PC-9 (cell line): ENCODE results near the gene ARID5A. TPM values are rescaled to one million over a fixed set of nuclear protein-coding genes. Genes with fewer than 3 reads are reported as not detected.
A peak's percentile ranks its signal among the peaks of the same experiment; 100 is the strongest.
"Not testable (repeated sequence)": the region's sequence is repeated elsewhere in the genome, so short reads cannot be mapped to it uniquely, and the experiment has no call there.

Source experiments
- BruUV-seq: library from RNA; stranded (reverse); fragments of 400-500 nt; replicated peaks from 2 replicates; lab custom pipeline; 2021; lab: Mats Ljungman, UMichigan
- CTCF ChIA-PET: fragments of 300-600 bp; sonication (Branson Sonifier 250); formaldehyde crosslinking; loops from one replicate; lab custom pipeline; 2022; ENCODE audit warnings: antibody characterized with exemption; lab: Charles Lee
- POLR2A ChIA-PET: fragments of 300-600 bp; sonication (Branson Sonifier 250); formaldehyde crosslinking; loops from one replicate; lab custom pipeline; 2022; ENCODE audit warnings: antibody characterized with exemption; ENCODE audit not compliant: unreplicated experiment; lab: Charles Lee
- DNase-seq, 2 experiments: peaks; one replicate each; pipeline versions ENCODE4 v3.0.0 to v3.0.0-alpha.2; 2015 to 2022; ENCODE audit warnings: mixed read lengths in 1 of 2
- H2AFZ ChIP-seq: fragments of 200-600 bp; sonication (generic); 2 replicates; pipeline ENCODE4 v1.8.1; 2017; ENCODE audit warnings: antibody characterized with exemption
- H3F3A ChIP-seq: fragments of 200-600 bp; sonication (generic); 2 replicates; pipeline ENCODE4 v1.8.1; 2017; ENCODE audit warnings: antibody characterized with exemption, mild to moderate bottlenecking, low read depth; ENCODE audit not compliant: insufficient read depth
- H3K27ac ChIP-seq: fragments of 200-600 bp; sonication (generic); 2 replicates; pipeline ENCODE4 v1.6.1; 2016; ENCODE audit warnings: mixed run types
- H3K27me3 ChIP-seq: fragments of 200-600 bp; sonication (generic); 2 replicates; pipeline ENCODE4 v1.6.1; 2016; ENCODE audit warnings: low read depth, mixed run types; ENCODE audit not compliant: insufficient read depth
- H3K36me3 ChIP-seq: fragments of 200-600 bp; sonication (generic); 2 replicates; pipeline ENCODE4 v1.6.1; 2016; ENCODE audit warnings: low read depth, mixed run types
- H3K4me1 ChIP-seq: fragments of 200-600 bp; sonication (generic); replicated peaks from 2 replicates; pipeline ENCODE4 v1.6.1; 2016; ENCODE audit warnings: mixed run types; ENCODE audit not compliant: insufficient read depth
- H3K4me2 ChIP-seq: fragments of 200-600 bp; sonication (generic); 2 replicates; pipeline ENCODE4 v1.6.1; 2017; ENCODE audit warnings: mixed run types
- H3K4me3 ChIP-seq: fragments of 200-600 bp; sonication (generic); 2 replicates; pipeline ENCODE4 v1.6.1; 2016; ENCODE audit warnings: mixed run types
- H3K79me2 ChIP-seq: fragments of 200-600 bp; sonication (generic); 2 replicates; pipeline ENCODE4 v1.6.1; 2017; ENCODE audit warnings: low read depth, mixed run types
- H3K9me2 ChIP-seq: fragments of 200-600 bp; sonication (generic); 2 replicates; pipeline ENCODE4 v1.8.1; 2017; ENCODE audit warnings: mild to moderate bottlenecking; ENCODE audit not compliant: insufficient read depth
- H3K9me3 ChIP-seq: fragments of 200-600 bp; sonication (generic); 2 replicates; pipeline ENCODE4 v1.8.1; 2016; ENCODE audit warnings: low read depth; ENCODE audit not compliant: insufficient read depth
- H4K20me1 ChIP-seq: fragments of 200-600 bp; sonication (generic); 2 replicates; pipeline ENCODE4 v1.8.1; 2017; ENCODE audit not compliant: insufficient read depth
- EZH2 ChIP-seq: fragments of 200-600 bp; sonication (generic); IDR thresholded peaks from 2 replicates; pipeline ENCODE4 v1.8.0; 2017; ENCODE audit warnings: antibody characterized with exemption, low read depth
- intact Hi-C: fragments of 100-400 bp; cut with micrococcal nuclease; formaldehyde crosslinking; loops from one replicate; pipeline ENCODE4 v1.10.0; 2022; ENCODE audit not compliant: unreplicated experiment
- total RNA-seq: library from RNA; stranded (reverse); gene quantifications from 2 replicates; pipeline ENCODE4 v1.2.3, GENCODE V29; 2021
- TF ChIP-seq, protein P1 (sequence below): fragments of 200-600 bp; sonication (generic); conservative IDR thresholded peaks from 2 replicates; pipeline ENCODE4 v1.6.1; 2017; ENCODE audit warnings: mixed run types, antibody characterized with exemption, mild to moderate bottlenecking, moderate library complexity

The ARID5A gene
- total RNA-seq, 1 experiment from 2014 or later: 6.0 TPM

DNA sequence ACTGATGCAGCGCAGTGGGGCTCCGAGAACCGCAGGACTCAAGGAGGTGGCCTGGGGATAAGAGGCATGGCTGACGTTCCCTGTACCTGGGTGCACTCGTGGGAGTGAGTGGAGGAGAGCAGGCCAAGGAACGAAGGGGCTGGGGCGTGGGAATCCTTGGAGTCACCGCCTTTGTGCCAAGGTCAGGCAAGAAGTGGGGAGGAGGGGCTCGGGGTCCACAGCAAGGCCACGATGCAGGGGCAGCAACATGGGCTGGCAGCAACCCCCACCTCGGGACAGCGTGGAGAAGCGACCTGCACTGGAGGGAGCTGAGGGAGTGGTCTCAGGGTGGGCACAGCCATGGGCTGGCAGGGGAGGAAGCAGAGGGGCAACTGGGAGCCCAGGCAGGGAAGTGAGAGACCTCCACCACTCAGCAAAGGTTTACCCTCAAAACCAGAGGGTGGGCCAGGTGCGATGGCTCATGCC, 18.6 kb downstream of the ARID5A start:
- H3K36me3 ChIP-seq: no peaks in the 10 kb centered on the region
- H3K9me2 ChIP-seq: no peaks in the 10 kb centered on the region
- ChIA-PET POLR2A (no interaction called here), CTCF (no interaction called here)
- no peaks in the 10 kb centered on the region for H3K79me2 ChIP-seq
- peaks cover 24% of the 10 kb centered on the region for H3F3A ChIP-seq
- H3K27ac ChIP-seq: no peak overlapping the region
- H3K4me3 ChIP-seq: no peak overlapping the region
- TF ChIP-seq, protein P1, sequence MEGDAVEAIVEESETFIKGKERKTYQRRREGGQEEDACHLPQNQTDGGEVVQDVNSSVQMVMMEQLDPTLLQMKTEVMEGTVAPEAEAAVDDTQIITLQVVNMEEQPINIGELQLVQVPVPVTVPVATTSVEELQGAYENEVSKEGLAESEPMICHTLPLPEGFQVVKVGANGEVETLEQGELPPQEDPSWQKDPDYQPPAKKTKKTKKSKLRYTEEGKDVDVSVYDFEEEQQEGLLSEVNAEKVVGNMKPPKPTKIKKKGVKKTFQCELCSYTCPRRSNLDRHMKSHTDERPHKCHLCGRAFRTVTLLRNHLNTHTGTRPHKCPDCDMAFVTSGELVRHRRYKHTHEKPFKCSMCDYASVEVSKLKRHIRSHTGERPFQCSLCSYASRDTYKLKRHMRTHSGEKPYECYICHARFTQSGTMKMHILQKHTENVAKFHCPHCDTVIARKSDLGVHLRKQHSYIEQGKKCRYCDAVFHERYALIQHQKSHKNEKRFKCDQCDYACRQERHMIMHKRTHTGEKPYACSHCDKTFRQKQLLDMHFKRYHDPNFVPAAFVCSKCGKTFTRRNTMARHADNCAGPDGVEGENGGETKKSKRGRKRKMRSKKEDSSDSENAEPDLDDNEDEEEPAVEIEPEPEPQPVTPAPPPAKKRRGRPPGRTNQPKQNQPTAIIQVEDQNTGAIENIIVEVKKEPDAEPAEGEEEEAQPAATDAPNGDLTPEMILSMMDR: no peak
- TF ChIP-seq EZH2: no peak
- H3K4me1 ChIP-seq: peaks cover 30% of the 10 kb centered on the region
- no peak overlapping the region for H2AFZ ChIP-seq
- no peaks in the 10 kb centered on the region for H3K27me3 ChIP-seq
- no peaks in the 10 kb centered on the region for H3K9me3 ChIP-seq
- no TSS peak for BruUV-seq
- no peak for DNase-seq
- intact Hi-C loops: loop anchor here (5.0 kb wide), 1 partner anchor 363 kb away; no protein-coding TSS in a partner anchor
- H4K20me1 ChIP-seq: no peaks in the 10 kb centered on the region
- H3K4me2 ChIP-seq: peak overlapping the region; percentile 78

DNA sequence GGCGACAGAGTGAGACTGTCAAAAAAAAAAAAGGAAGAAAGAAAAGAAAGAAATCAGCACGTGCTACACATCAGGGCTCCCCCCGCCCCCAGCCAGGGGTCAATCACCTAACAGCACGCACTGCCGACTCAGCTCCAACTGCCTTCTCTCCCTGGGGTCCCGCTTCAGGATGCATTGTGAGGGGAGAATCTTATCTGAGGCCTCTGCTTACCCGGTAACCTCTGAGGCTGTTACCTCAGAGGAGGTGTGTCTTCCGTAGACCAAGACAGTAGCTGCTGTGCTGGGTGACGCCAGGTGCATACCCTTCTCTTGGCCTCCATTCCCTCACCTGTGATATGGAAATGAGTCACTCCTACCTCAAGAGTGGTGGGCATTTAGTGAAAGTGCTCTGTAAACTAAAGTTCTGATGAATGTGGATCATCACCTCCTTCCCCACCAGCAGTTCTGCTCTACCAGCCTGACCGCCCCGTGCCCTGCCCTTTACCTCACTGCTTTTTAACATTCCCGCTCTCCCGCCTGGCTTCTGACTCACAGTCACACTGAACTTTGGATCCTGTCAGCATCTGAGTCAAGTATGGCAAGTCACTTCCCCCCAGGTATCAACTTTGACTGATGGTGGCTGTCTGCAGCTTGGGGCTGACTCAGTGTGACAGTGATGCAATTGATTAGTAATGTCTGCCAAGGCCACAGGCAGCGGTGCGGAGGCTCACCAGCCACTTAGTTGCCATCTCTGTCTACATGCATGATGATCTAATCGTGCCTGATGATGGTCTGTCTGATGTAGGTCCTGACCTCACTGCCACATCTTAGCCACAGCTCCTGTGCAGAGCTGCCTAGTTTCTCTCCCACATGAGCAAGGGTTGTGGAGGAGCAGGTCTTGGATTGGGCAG, 20.1 kb downstream of the ARID5A start:
- peaks cover 30% of the 10 kb centered on the region for H3K4me1 ChIP-seq
- ChIA-PET CTCF (no interaction called here), POLR2A (no interaction called here)
- no peaks in the 10 kb centered on the region for H3K9me3 ChIP-seq
- H4K20me1 ChIP-seq: no peaks in the 10 kb centered on the region
- H3K36me3 ChIP-seq: no peaks in the 10 kb centered on the region
- H3K27me3 ChIP-seq: no peaks in the 10 kb centered on the region
- peak; percentile 88 to 100 for DNase-seq
- H3K79me2 ChIP-seq: no peaks in the 10 kb centered on the region
- intact Hi-C loops: loop anchor here (2.0 to 5.0 kb wide), 2 partner anchors 244 to 364 kb away; no protein-coding TSS in a partner anchor
- BruUV-seq: TSS peak; percentile 67
- TF ChIP-seq, protein P1: no peak
- no peak for TF ChIP-seq EZH2
- no peaks in the 10 kb centered on the region for H3K9me2 ChIP-seq
- peak overlapping the region; percentile 78 for H3K4me2 ChIP-seq
- H3K4me3 ChIP-seq: peak overlapping the region; percentile 40; the same call in 1 of the 2 replicates
- peak overlapping the region; percentile 77 for H3K27ac ChIP-seq
- H3F3A ChIP-seq: peaks cover 24% of the 10 kb centered on the region
- H2AFZ ChIP-seq: no peak overlapping the region

DNA sequence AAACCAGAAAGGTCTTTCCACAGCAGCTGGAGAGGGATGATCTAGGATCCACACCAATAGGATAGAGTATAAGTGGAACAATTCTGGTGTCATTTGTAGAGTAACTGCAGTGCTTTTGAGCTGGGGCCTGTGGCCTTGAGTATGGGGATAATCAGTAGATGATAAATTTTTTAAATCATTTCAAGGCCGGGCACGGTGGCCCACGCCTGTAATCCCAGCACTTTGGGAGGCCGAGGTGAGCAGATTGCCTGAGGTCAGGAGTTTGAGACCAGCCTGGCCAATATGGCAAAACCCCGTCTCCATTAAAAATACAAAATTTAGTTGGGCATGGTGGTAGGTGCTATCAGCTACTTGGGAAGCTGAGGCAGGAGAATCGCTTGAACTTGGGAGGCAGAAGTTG, 20.9 kb downstream of the ARID5A start:
- H3K4me3 ChIP-seq, H3K79me2 ChIP-seq, H3K9me3 ChIP-seq, H2AFZ ChIP-seq, H3K9me2 ChIP-seq, DNase-seq, H4K20me1 ChIP-seq, H3K27me3 ChIP-seq, BruUV-seq, POLR2A ChIA-PET, CTCF ChIA-PET, H3K36me3 ChIP-seq: not testable (repeated sequence)
- Histone ChIP-seq H3K27ac (peak overlapping the region; percentile 77), H3K4me2 (peak overlapping the region; percentile 28), H3F3A (peaks cover 24% of the 10 kb centered on the region), H3K4me1 (peaks cover 30% of the 10 kb centered on the region)
- intact Hi-C loops: loop anchor here (2.0 to 5.0 kb wide), 2 partner anchors 243 to 365 kb away; no protein-coding TSS in a partner anchor
